C4-2B (cell line): ENCODE measurements around the gene SPINDOC.

ENCODE experiments used
- CTCF ChIP-seq: fragments of 450-650 bp; conservative IDR thresholded peaks from 2 replicates; pipeline ENCODE4 v1.5.1; 2017; ENCODE audit warnings: mild to moderate bottlenecking
- ZFX ChIP-seq: fragments of 450-650 bp; IDR thresholded peaks from 2 replicates; pipeline ENCODE4 v1.6.1; 2017

GRCh38 chr11:63838678-63839507 is 25.6 kb downstream of the SPINDOC start, which contains the start of gene MARK2:
- TF ChIP-seq CTCF (no peak), ZFX (peak; percentile 100)
